SU-DHL-6 (cell line): Measurements from ENCODE around the gene INVS.

Source experiments
- CTCF ChIP-seq: fragments of 200-600 bp; sonication (generic); IDR thresholded peaks from one replicate; pipeline ENCODE4 v1.5.1; 2017; ENCODE audit warnings: antibody characterized with exemption, mild to moderate bottlenecking, low read length, moderate library complexity; ENCODE audit not compliant: insufficient read depth, poor library complexity, severe bottlenecking
- EZH2phosphoT487 ChIP-seq: fragments of 200-600 bp; sonication (generic), shearing (Covaris generic); conservative IDR thresholded peaks from 2 replicates; pipeline ENCODE4 v1.6.1; 2018; ENCODE audit warnings: mild to moderate bottlenecking, antibody characterized with exemption, low read length, moderate library complexity, mixed read lengths

GRCh38 chr9:100222674-100223073 lies 123.6 kb downstream of the INVS start:
- TF ChIP-seq CTCF (peak; percentile 21), EZH2phosphoT487 (no peak)
